Midbrain (tissue), 1 donor: ENCODE measurements around the gene IQSEC3.
A peak's percentile ranks its signal among the peaks of the same experiment; 100 is the strongest.
"Not testable (repeated sequence)": the region's sequence is repeated elsewhere in the genome, so short reads cannot be mapped to it uniquely, and the experiment has no call there.

ENCODE experiments used
- DNase-seq: peaks from one replicate; lab custom pipeline; 2025; lab: John Stamatoyannopoulos, UW

IQSEC3 gene

DNA sequence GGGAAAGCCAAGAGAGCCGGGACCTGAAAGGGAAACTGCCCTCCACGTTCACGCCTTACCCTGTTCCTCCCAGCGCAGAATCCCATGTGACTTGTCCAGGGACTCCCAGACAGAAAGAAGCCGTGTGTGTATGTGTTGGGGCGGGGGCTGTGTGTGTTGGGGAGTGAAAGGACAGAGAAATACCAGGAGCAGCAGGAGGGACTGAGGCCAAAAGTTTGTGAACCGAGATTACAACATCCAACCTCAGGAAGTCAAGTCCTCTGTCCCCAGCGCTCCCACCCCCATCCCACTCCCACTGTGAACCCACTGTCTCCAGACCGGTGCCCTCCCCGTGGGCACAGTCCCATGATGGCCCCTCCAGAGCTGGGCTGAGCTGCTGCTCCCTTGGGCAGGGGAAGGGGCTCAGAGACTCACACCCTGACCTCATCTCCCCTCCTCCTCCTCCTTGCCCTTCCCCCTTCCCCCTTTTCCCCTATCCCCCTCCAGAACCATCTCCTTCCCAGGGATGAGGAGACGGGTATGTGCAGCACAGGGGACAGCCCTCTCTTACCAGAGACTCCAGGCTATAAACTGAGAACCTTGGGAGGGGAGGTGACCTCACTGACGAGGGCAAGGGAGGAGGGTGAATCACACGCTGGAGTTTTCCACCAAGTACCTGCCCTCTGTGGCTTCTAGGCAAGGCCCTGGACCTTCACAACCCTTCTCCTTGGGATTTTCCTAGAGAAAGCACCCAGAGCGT, 147.6 kb downstream of the IQSEC3 start, which contains the start of gene SLC6A12:
TSS of gene SLC6A12 (minus strand) at position 155 of the 739 bp plus-strand sequence. CDS start 4,171 bp downstream, outside the sequence.
- no peak for DNase-seq

DNA sequence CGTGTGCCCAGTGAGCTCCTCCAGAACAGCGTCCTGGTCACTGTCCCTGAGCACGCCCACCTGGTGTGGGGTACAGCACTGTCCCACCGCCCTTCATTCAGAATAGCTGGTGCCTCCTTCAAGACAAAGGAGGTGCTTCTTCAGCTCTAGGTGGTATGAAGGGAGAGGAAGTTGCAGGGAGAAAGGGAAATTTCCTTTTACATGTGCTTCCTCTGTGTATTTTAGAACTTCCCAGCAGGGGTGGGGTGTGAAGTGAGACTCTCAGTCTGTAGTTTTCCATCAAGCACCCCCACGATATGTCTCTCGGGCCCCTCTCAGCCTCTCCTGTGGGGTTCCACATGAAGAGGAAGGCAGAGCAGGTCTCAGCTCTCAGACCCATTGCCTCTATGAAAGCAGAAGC, 148.5 kb downstream of the IQSEC3 start:
- DNase-seq = no peak

DNA sequence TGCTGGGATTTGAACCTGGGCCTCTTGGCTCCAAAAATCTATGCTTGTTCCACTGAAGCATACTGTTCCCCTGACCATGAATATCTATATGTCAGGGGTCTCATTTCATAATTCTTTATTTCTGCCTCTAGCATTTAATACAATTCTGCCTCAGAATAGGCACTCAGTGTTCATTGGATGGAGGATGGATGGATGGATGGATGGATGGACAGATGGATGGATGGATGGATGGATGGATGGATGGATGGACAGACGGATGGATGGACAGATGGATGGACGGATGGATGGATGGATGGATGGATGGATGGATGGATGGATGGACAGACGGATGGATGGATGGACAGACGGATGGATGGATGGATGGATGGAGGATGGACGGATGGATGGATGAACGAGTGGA, 150.5 kb downstream of the IQSEC3 start:
- not testable (repeated sequence) for DNase-seq

DNA sequence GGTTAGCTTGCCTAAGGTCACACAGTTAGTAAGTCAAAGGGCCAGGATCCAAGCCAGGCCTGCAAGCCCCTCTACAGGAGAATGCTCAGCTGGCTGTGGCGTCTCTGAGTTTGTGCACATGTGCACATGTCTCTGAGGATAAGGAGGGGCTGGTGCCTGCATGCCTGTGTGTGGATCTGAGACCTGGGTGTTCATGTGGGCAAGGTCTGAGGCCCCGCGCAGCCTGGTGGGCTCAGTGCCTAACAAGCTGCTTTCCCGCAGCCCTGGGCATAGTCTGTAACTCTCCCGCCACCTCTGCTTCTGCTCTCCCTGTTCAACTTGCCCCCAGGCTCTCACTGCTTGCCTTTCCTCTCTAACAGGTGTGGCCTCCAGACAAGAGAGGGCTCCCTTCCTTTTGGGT, 151.7 kb downstream of the IQSEC3 start:
- no peak for DNase-seq

DNA sequence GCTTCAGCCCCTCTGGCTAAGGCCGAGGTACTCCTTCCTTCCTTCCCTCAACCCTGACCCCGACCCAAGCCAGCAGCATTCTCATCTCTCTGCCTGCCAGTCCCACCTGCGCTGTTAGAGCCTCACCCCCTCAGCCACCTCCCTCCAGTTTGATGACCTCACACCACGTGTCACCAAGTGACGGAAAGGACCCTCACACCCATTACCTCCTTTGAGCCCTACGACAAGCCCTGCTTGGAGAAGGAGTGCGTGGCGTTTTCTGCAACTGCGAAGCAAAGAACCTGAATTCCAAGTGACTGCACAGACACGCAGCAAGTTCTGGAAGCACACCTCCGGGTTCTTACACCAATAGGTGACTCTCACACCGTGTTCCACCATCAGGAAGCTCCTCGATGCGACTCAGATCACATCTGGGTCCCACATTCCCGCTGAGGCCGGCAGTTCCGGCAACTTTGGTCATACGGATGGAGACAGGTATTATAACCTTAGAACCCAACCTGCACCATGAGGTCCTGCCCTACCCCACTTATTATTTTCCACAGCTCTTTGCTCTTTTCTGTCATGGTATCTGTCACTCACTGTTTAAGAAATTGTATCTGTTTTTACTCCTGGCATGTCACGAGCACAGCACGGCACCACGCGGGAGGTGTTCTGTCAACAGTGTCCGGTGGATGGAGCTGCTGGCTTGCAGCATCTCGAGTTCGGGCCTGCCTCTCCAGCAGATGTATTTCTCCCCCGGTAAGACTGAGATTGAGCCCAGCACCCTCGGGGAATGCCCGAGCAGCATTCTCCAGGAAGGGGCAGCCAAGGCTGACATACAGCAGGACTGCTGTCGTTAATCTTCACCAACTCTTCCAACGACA, 152.4 kb downstream of the IQSEC3 start:
- no peak for DNase-seq

DNA sequence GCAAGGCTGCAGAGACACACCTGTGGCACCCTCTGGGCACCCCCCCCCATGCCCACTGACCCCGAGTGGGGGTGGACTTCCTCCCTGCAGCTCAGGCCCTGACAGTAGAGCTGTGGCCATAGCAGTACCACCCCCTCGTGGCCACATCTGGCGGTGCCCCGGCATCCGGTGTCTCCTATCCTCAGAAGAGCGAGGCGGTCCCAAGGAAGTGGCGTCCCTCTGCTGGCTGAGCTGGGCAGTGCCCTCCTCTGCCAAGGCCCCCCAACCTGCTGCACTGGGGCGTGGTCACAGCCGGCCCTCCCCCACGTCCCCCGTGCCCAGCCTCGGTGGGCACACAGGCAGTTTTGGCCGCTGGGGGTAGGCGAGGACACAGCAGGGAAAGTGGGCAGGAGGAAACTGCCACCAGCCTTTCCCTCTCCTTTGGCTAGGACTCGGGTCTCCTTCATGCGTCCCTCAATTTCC, 153.4 kb downstream of the IQSEC3 start:
- peak; percentile 47 for DNase-seq

DNA sequence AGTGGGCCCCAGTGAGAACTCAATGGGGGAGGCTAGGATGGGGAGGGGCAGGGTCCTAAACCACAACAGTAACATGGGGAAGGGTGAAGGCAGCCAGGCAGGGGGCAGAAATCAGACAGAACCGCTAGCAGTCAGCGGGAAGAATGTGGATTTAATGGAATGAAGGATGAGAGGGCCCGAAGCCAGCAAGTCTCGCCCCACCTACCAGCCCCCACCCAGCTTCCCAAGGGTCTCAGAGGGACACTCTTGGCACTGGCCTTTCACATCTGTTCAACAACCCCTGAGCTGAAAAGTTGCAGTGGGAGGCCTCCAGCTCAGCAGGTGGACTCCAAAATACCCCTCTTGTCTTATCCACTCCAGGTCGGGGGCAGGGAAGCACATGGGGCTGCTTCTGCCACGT, 153.9 kb downstream of the IQSEC3 start:
- no peak for DNase-seq

DNA sequence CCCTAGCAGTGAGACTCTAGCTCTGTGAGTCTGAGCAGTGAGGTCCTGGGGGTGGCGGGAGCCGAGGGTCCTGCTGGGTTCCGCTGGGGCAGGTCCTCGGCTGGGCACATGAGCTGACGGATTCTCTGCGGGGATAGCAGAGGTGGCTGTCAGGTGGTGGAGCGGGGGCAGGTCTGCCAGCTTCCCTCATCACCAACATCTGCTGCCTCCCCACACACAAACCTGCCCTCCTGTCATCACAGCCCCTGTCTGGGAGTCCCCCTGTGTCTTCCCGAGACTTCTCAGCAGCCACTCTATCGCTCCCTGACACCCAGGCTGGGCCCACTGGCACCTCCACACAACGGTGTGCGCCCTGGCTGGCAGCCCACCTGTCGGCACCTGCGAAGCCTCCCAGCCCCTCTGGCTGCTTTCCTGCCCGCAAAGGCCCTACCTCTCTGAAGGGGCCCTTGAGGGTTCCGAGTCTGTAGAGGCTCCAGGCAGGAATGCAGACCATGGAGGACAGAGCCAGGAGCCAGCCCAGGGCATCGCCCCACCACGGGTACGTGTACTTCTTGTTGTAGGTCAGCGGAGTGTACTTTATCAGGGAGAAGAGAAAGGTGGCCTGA, 154.5 kb downstream of the IQSEC3 start:
- no peak for DNase-seq

DNA sequence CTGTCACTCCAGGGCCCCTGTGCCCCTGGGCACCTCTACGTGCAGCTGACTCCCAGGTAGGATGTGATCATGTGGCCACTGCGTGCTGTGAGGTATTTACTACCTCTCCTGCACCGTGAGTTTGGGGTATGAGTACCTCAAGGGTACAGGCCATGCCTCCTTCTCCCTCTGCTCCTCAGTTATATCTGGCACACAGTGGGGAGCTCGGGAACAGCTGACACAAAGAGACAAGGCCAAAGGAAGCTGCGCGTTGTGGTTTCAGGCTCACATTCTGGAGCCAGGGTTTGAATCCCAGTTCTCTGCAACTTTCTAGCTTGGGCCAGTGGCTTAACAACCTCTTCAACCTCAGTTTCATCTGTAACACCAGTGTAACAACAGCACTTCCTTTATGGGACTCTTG, 155.2 kb downstream of the IQSEC3 start:
- no peak for DNase-seq

DNA sequence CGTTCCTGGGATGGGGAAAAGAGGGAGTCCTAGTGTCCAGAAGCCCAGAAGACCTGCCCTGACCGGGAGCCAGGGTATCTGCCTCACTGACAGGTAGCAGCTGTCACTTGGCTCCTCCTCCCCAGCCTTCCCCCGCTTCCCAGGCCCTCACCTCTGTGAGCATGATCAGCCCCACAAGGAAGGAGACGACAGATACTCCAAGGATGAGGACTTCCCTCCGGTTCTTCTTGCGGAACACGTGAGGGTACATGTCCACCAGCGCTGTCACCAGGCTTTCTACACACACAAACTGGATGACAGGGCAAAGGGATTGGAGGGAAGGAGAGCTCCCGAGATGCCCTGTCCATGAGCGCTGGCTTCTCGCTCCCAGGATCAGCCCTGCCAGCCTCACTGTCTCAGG, 157.3 kb downstream of the IQSEC3 start:
- DNase-seq = no peak

DNA sequence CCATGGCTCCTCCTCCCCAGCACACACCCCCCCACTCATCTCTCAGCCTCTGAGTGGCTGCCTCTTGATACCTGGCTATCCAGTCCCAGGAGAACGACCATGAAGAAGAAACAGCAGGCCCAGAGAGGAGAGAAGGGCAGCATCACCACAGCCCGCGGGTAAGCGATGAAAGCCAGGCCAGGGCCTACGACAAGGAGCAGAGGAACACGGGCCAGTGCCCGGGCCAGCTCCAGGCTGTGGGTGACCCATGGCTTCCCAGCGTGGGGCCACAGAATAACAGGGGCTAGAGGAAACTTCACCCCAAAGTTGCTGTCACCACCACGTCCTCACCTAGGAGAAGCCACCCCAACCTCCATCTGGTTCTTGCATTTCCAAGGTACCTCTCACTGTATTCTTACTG, 157.8 kb downstream of the IQSEC3 start:
- DNase-seq = no peak

DNA sequence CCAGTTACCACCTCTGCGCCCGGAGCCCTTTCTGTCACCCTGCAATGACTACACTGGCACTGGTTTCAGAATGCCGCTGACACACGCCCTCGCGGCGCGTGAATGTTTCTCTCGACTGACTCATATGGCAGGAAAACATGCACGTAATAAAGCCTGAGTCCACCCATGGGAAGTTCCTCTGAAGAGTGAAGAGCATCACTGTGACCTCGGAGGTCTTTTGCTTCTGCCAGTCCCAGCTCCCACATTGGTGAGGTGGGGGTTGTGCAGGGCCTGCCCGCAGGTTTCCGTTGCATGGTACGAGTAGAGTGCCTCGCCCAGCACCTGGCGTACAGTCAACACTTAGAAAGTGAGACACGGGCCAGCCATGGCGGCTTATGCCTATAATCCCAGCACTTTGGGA, 158.4 kb downstream of the IQSEC3 start:
- no peak for DNase-seq

DNA sequence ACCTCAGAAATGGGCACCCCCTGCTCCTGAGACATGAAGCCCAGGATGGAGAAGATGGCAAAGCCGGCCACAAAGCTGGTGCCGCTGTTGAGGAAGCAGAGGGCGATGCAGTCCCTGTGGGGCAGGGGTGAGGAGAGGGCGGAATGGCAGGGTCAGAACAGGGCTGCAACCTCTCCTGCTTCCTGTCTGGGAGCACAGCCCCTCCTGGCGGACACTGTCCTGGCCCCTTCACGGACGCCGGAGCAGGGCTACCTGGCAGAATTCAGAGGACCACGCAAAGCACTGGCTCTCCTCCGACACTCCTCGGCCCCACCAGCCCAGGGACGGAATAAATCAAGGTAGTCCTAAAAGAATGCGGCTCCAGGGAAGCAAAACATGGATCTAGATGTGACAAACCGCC, 159.8 kb downstream of the IQSEC3 start:
- DNase-seq = no peak

DNA sequence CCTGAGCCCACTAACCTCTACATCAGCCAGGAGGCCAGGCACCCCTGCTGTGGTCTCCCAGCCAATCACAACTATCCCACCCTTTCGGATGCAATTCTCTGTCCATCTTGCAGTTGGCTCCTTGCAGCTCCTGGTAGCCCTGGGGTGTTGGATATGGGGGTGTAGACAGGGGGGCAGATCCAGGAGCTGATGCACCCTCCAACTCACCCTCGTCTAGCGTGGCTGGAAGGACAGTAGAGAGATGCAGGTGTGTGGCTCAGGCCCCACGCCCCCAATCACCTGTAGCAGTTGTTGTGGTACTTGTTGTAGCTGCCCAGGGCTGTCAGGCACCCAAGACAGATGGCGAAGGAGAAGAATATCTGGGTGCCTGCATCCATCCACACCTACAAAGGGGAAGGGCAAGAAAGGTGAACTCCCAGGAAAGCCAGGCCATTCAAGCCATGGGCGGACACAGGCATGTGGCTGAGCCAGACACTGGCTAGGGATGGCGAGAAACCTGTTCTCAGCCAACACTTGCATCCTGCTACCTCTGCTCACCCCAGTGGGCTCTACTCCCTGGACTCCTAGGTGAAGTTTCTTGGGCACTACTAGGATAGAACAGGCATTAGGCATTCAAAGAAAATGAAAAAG, 160.8 kb downstream of the IQSEC3 start:
- no peak for DNase-seq
